Activated T-helper 17 cell treated with anti-CD3 and anti-CD28 coated beads, Interleukin-2, amount 50 U/mL, for 72 hours (primary cell): Measurements from ENCODE around the gene PEX5L. TPM values are rescaled to one million over a fixed set of nuclear protein-coding genes. Genes with fewer than 3 reads are reported as not detected.

ENCODE experiments used
- ATAC-seq: fragments of 150-1000 bp; cut with Tn5 transposase; replicated peaks from 2 replicates; pipeline ENCODE4 v1.10.0; 2021; ENCODE audit warnings: mild to moderate bottlenecking, moderate library complexity
- H3K27ac Mint-ChIP-seq: one replicate; pipeline ENCODE4 v1.8.0; 2022; ENCODE audit warnings: mixed read lengths
- H3K27me3 Mint-ChIP-seq: one replicate; pipeline ENCODE4 v1.8.0; 2022; ENCODE audit warnings: mixed read lengths
- H3K36me3 Mint-ChIP-seq: one replicate; pipeline ENCODE4 v1.8.0; 2022; ENCODE audit warnings: low read depth, mild to moderate bottlenecking, mixed read lengths
- H3K4me1 Mint-ChIP-seq: one replicate; pipeline ENCODE4 v1.8.0; 2022; ENCODE audit warnings: mixed read lengths
- H3K4me3 Mint-ChIP-seq: one replicate; pipeline ENCODE4 v1.8.0; 2022; ENCODE audit warnings: mild to moderate bottlenecking, mixed read lengths
- H3K9me3 Mint-ChIP-seq: one replicate; pipeline ENCODE4 v1.8.0; 2022; ENCODE audit warnings: mixed read lengths
- total RNA-seq, 2 donors: library from RNA; stranded (reverse); gene quantifications; one replicate each; pipeline ENCODE4 v1.2.3, GENCODE V29; 2022

Gene PEX5L
- total RNA-seq, 2 donors from 2014 or later = 0.08 to 0.41 TPM

GRCh38 chr3:179955809-179956208 lies 80.9 kb downstream of the PEX5L start:
- H3K4me3 Mint-ChIP-seq = no peak overlapping the region
- H3K27ac Mint-ChIP-seq = no peak overlapping the region
- H3K4me1 Mint-ChIP-seq = peaks cover 7% of the 10 kb centered on the region
- no peaks in the 10 kb centered on the region for H3K9me3 Mint-ChIP-seq
- no peaks in the 10 kb centered on the region for H3K36me3 Mint-ChIP-seq
- H3K27me3 Mint-ChIP-seq = peaks cover 25% of the 10 kb centered on the region
- ATAC-seq = no peak

- peaks cover 7% of the 10 kb centered on the region for H3K4me1 Mint-ChIP-seq
- ATAC-seq = no peak
- H3K36me3 Mint-ChIP-seq = no peaks in the 10 kb centered on the region
- H3K9me3 Mint-ChIP-seq = no peaks in the 10 kb centered on the region
- H3K27ac Mint-ChIP-seq = no peak overlapping the region
- no peak overlapping the region for H3K4me3 Mint-ChIP-seq
- H3K27me3 Mint-ChIP-seq = peaks cover 30% of the 10 kb centered on the region
These were observed 81.5 kb downstream of the PEX5L start for GRCh38 chr3:179955286-179955685.

DNA sequence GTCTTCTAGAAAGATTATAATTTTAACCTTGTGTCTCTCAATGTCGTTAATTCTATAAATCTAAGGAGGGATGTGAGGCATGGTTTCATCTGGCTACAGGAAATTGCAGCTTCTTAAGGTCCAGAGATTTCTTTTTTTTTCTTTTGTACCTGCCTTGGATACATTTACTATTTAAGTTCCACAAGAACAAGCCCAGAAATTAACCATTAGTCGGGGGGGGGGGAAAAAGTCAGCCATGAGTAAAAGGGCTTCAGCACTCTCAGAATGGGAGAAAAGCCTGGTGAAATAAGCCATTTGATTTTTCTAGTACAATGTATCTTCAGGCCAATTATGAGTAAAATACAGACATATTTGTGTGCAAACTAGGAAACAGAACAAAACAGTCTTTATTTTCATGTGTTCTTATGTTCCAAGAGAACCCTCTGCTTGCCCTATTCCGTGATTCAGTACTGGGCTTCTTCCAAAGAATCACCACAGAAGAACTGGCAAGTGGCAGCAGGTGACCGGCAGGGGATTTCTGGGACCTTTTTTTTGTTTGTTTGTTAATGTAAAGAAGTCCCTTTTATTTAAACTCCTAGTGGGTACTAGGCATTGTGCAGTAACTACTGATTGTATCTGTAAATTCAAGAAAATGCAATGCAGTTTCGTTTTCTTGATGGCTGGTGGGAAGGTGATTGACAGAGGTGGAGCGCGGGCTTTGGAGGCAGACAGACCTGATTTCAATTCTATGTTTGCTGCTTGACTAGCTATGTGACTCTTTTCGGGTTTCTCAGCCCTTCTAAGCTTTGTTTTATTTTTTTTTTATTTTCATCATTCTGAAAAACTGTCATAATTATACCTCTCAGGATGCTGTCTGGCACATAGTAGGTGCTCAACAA lies 82.5 kb downstream of the PEX5L start:
- Mint-ChIP-seq H3K4me1 (peaks cover 7% of the 10 kb centered on the region), H3K27me3 (peaks cover 29% of the 10 kb centered on the region), H3K27ac (no peak overlapping the region), H3K4me3 (no peak overlapping the region), H3K9me3 (no peaks in the 10 kb centered on the region), H3K36me3 (no peaks in the 10 kb centered on the region)
- ATAC-seq = no peak

GRCh38 chr3:179950840-179951239 lies 85.9 kb downstream of the PEX5L start:
- H3K4me3 Mint-ChIP-seq = no peak overlapping the region
- ATAC-seq = no peak
- H3K36me3 Mint-ChIP-seq = no peaks in the 10 kb centered on the region
- peaks cover 23% of the 10 kb centered on the region for H3K27me3 Mint-ChIP-seq
- H3K4me1 Mint-ChIP-seq = no peaks in the 10 kb centered on the region
- H3K27ac Mint-ChIP-seq = no peak overlapping the region
- no peaks in the 10 kb centered on the region for H3K9me3 Mint-ChIP-seq

DNA sequence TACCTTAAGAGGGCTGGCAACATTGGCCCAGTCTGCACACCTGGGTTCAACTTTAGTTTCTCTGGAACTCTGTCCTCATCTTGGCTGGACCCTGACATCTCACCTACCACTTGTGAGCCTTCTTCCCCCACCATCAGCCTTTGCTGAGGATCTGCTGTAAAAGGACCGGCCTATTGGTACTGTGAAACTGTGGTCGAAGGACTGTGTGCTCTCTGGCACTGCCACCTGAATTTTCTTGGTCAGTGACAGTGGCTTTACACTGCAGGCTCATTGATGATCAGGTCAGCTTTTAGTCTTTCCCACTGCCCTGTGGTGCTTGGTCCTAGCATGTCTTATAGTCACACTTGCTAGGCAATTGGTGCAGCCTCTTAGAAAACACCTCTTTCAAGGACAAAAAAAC lies 86.9 kb downstream of the PEX5L start:
- Mint-ChIP-seq H3K27ac (no peak overlapping the region), H3K4me1 (no peaks in the 10 kb centered on the region), H3K36me3 (no peaks in the 10 kb centered on the region), H3K9me3 (no peaks in the 10 kb centered on the region), H3K4me3 (no peak overlapping the region), H3K27me3 (peaks cover 23% of the 10 kb centered on the region)
- no peak for ATAC-seq

DNA sequence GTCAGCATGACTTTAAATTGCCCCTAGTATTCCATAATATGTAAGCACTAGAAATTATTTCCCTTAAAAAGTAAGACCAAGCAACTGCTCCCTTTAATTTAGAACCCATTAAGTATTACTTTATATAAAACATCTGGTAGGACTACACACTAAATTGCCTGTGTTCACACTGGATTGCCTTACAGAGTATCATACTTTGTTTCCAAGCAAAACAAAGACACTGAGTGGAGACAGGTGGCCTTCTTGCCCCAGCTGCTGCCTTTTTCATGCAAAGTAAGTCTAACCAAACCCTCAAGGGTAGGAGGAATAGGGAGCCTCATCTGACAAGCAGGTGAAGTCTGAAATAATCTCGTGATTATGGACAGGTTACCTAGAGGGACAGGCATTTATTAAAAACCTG lies 87.3 kb downstream of the PEX5L start:
- H3K4me1 Mint-ChIP-seq = no peaks in the 10 kb centered on the region
- no peaks in the 10 kb centered on the region for H3K9me3 Mint-ChIP-seq
- no peak overlapping the region for H3K4me3 Mint-ChIP-seq
- H3K27me3 Mint-ChIP-seq = peaks cover 23% of the 10 kb centered on the region
- no peaks in the 10 kb centered on the region for H3K36me3 Mint-ChIP-seq
- no peak for ATAC-seq
- no peak overlapping the region for H3K27ac Mint-ChIP-seq

DNA sequence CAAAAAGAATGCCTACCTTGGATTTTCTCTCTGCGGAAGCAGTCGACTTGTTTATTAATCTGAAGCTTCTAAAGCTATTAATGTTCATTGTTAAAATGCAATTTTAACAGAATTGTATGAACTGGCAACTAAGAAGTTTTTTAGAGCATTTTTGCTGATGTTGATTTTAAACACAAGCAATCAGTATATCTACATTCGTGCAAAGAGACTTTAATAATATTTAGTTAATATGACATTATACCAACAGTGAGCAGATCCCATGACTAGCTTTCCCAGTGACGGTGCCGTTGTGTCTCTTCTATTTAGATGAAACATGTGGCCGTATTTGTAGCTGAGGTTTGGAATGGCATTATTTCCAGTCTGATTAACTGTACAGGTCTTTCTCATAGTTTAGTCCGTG lies 88.0 kb downstream of the PEX5L start:
- ATAC-seq = no peak
- Mint-ChIP-seq H3K4me3 (no peak overlapping the region), H3K27ac (no peak overlapping the region), H3K4me1 (no peaks in the 10 kb centered on the region), H3K9me3 (no peaks in the 10 kb centered on the region), H3K36me3 (no peaks in the 10 kb centered on the region), H3K27me3 (peaks cover 22% of the 10 kb centered on the region)

DNA sequence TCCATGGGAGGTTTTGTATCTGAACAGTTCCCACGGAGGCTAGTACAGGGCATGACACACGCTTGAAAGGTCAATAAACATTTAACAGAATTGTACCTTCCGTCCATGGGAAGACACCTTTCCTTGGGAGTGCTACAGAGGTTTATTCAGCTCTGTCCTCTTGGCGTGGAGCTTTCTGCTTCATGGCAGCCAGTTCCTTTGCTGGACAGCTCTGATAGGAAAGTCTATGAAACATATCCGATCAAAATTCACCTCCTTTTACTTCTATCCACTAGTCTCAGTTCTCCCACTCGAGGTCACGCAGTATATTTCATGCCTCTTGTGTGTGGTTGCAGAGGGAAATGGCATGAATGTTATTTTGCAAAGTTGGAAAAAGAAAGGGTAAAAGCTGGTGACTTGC lies 91.2 kb downstream of the PEX5L start:
- Mint-ChIP-seq H3K4me1 (no peaks in the 10 kb centered on the region), H3K9me3 (no peaks in the 10 kb centered on the region), H3K27me3 (peaks cover 22% of the 10 kb centered on the region), H3K4me3 (no peak overlapping the region), H3K27ac (no peak overlapping the region), H3K36me3 (no peaks in the 10 kb centered on the region)
- no peak for ATAC-seq

DNA sequence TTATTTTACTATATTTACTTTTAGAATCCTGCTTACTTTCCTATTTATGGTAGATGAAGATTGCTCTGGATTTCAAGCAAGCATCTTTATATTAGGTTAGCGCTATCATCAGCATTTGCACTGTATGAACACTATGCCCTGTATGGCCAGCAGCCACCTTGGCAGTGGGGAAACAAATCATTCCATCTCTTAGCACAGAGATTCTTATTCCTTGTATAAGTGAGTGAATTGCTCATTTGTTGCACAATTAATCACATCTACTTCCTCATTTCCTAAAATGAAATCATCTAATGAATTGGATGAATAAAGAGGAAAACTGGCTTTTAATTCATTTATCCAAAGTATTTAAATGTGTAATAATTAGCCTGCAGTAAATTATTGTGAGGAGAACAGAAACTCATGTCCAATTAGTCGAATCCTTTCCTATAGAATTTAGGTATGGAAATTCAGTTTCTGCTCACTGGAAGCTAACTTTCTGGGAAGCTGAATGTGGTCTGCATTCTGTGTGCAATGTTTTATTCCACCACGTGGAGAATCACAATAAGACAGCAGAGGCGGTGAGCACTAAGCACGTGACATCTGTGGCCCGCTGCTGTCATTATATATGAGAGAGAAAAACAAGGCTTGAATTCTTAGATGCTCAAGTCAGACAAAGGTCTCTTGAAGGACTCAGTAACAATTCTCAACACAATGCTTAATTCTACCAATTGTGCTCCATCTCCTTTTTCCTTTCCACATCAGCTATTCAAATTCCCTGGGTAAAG lies 93.4 kb downstream of the PEX5L start:
- no peaks in the 10 kb centered on the region for H3K9me3 Mint-ChIP-seq
- H3K36me3 Mint-ChIP-seq = no peaks in the 10 kb centered on the region
- no peak overlapping the region for H3K27ac Mint-ChIP-seq
- H3K27me3 Mint-ChIP-seq = peaks cover 19% of the 10 kb centered on the region
- no peaks in the 10 kb centered on the region for H3K4me1 Mint-ChIP-seq
- no peak overlapping the region for H3K4me3 Mint-ChIP-seq
- ATAC-seq = no peak

DNA sequence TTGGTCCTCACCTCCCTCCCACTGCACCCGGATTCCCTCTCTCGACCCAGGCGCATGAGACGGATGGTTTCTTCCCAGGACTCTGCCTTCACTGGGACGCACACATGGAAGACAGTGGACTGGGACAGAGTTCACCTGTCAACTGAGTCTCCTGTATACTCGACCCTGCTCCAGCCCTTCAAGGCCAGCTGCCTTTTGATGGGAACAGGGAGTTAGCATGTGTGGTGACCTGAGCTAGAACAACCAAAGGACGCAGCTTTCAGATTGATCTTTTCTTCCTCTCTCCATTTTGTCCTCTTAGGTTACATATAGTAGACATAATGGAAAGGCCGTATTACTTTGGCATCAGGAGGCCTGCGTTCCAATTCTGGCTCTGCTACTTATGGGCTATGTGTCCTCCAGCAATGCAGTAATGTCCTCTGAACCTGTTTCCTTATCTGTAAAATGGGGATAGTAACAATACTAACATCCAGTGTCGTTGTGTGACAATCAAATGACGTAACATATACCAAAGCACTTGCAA lies 94.1 kb downstream of the PEX5L start:
- no peak for ATAC-seq
- H3K36me3 Mint-ChIP-seq = no peaks in the 10 kb centered on the region
- H3K4me1 Mint-ChIP-seq = no peaks in the 10 kb centered on the region
- no peak overlapping the region for H3K4me3 Mint-ChIP-seq
- H3K9me3 Mint-ChIP-seq = no peaks in the 10 kb centered on the region
- H3K27me3 Mint-ChIP-seq = peaks cover 20% of the 10 kb centered on the region
- no peak overlapping the region for H3K27ac Mint-ChIP-seq

DNA sequence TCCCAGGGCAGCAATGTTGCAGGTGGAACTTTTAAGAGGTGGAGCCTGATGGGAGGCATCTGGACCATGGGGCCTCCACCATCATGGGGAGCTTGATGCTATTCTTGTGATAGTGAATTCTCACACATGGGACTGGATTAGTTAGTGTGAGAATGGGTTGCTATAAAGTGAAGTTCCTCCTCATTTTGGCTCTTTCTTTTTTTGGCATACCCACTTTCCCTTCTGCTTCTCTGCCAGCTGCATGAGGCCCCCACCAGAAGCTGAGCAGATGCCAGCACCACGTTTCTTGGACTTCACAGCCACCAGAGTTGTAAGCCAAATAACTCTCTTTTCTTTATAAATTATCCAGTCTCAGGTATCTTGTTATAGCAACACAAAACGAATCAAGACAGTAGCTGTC lies 101.0 kb downstream of the PEX5L start:
- Mint-ChIP-seq H3K27ac (no peak overlapping the region), H3K9me3 (no peaks in the 10 kb centered on the region), H3K4me3 (no peak overlapping the region), H3K4me1 (no peaks in the 10 kb centered on the region), H3K27me3 (peaks cover 8% of the 10 kb centered on the region), H3K36me3 (no peaks in the 10 kb centered on the region)
- no peak for ATAC-seq

GRCh38 chr3:179933914-179934313 lies 102.8 kb downstream of the PEX5L start:
- Mint-ChIP-seq H3K9me3 (no peaks in the 10 kb centered on the region), H3K4me3 (no peak overlapping the region), H3K36me3 (no peaks in the 10 kb centered on the region), H3K4me1 (no peaks in the 10 kb centered on the region), H3K27ac (no peak overlapping the region), H3K27me3 (peaks cover 12% of the 10 kb centered on the region)
- no peak for ATAC-seq

- H3K9me3 Mint-ChIP-seq = no peaks in the 10 kb centered on the region
- ATAC-seq = no peak
- H3K27ac Mint-ChIP-seq = no peak overlapping the region
- no peaks in the 10 kb centered on the region for H3K4me1 Mint-ChIP-seq
- H3K4me3 Mint-ChIP-seq = no peak overlapping the region
- H3K36me3 Mint-ChIP-seq = no peaks in the 10 kb centered on the region
- H3K27me3 Mint-ChIP-seq = peaks cover 11% of the 10 kb centered on the region
These were observed 103.7 kb downstream of the PEX5L start for GRCh38 chr3:179933080-179933479.

DNA sequence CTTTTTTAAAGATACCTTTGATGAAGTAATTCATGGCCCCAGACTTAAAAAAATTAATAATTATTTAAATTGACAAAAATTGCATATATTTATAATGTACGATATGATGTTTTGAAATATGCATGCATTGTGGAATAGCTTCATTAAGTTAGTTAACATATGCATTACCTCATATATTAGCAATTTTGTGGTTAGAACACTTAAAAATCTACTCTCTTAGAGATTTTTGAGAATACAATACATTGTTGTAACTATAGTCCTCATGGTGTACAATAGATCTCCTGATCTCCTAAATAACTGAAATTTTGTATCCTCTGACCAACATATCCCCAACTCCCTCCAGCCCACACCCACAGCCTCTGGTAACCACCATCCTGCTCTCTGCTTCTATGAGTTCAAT lies 104.1 kb downstream of the PEX5L start:
- ATAC-seq = no peak
- Mint-ChIP-seq H3K4me1 (no peaks in the 10 kb centered on the region), H3K9me3 (no peaks in the 10 kb centered on the region), H3K27ac (no peak overlapping the region), H3K4me3 (no peak overlapping the region), H3K27me3 (peaks cover 9% of the 10 kb centered on the region), H3K36me3 (no peaks in the 10 kb centered on the region)

- no peak overlapping the region for H3K4me3 Mint-ChIP-seq
- H3K27ac Mint-ChIP-seq = no peak overlapping the region
- no peaks in the 10 kb centered on the region for H3K36me3 Mint-ChIP-seq
- no peaks in the 10 kb centered on the region for H3K9me3 Mint-ChIP-seq
- no peak for ATAC-seq
- peaks cover 24% of the 10 kb centered on the region for H3K27me3 Mint-ChIP-seq
- H3K4me1 Mint-ChIP-seq = no peaks in the 10 kb centered on the region
These were observed 107.6 kb downstream of the PEX5L start for GRCh38 chr3:179929091-179929529.
